GM23338 (cell line): Measurements from ENCODE around the gene PIGV. TPM values are rescaled to one million over a fixed set of nuclear protein-coding genes. Genes with fewer than 3 reads are reported as not detected.

ENCODE experiments used
- ATAC-seq: fragments of 200-7000 bp; cut with Tn5 transposase; 3 replicates; pipeline ENCODE4 v1.9.1; 2020
- DNase-seq: peaks from one replicate; pipeline ENCODE4 v3.0.0-alpha.2; 2015; ENCODE audit warnings: low spot score
- H2AFZ ChIP-seq: fragments of 200-600 bp; sonication (generic); 2 replicates; pipeline ENCODE4 v1.8.0; 2016; ENCODE audit warnings: antibody characterized with exemption, mild to moderate bottlenecking, moderate library complexity
- H3F3A ChIP-seq: fragments of 200-600 bp; sonication (generic); replicated peaks from 2 replicates; pipeline ENCODE4 v1.8.0; 2017; ENCODE audit warnings: antibody characterized with exemption, mixed run types, low read depth
- H3K27ac ChIP-seq: fragments of 200-600 bp; sonication (generic); 2 replicates; pipeline ENCODE4 v1.6.1; 2016; ENCODE audit warnings: low read depth
- H3K27me3 ChIP-seq: fragments of 200-600 bp; sonication (generic); 2 replicates; pipeline ENCODE4 v1.8.0; 2016; ENCODE audit warnings: mild to moderate bottlenecking, mixed run types, moderate library complexity; ENCODE audit not compliant: insufficient read depth
- H3K36me3 ChIP-seq: fragments of 200-600 bp; sonication (generic); 2 replicates; pipeline ENCODE4 v1.8.0; 2016; ENCODE audit warnings: mild to moderate bottlenecking; ENCODE audit not compliant: insufficient read depth
- H3K4me1 ChIP-seq: fragments of 200-600 bp; sonication (generic); 2 replicates; pipeline ENCODE4 v1.8.0; 2016; ENCODE audit warnings: mild to moderate bottlenecking, moderate library complexity; ENCODE audit not compliant: insufficient read depth
- H3K4me2 ChIP-seq: fragments of 200-600 bp; sonication (generic); 2 replicates; pipeline ENCODE4 v1.7.1; 2017; ENCODE audit warnings: mixed run types
- H3K4me3 ChIP-seq: fragments of 200-600 bp; sonication (generic); 2 replicates; pipeline ENCODE4 v1.6.1; 2016; ENCODE audit warnings: mixed run types
- H3K79me2 ChIP-seq: fragments of 200-600 bp; sonication (generic); replicated peaks from 2 replicates; pipeline ENCODE4 v1.8.0; 2017; ENCODE audit warnings: mild to moderate bottlenecking; ENCODE audit not compliant: insufficient read depth
- H3K9me2 ChIP-seq: fragments of 200-600 bp; sonication (generic); 2 replicates; pipeline ENCODE4 v1.8.0; 2017; ENCODE audit not compliant: insufficient read depth
- H4K20me1 ChIP-seq: fragments of 200-600 bp; sonication (generic); replicated peaks from 2 replicates; pipeline ENCODE4 v1.8.0; 2017; ENCODE audit warnings: mild to moderate bottlenecking; ENCODE audit not compliant: insufficient read depth
- H3K27ac Mint-ChIP-seq: 2 replicates; pipeline ENCODE4 v1.8.0; 2020; ENCODE audit warnings: inconsistent platforms, mild to moderate bottlenecking, moderate library complexity, mixed read lengths
- H3K27me3 Mint-ChIP-seq: 3 replicates; pipeline ENCODE4 v1.8.0; 2022; ENCODE audit warnings: low read depth, mild to moderate bottlenecking, moderate library complexity, mixed read lengths, inconsistent platforms; ENCODE audit not compliant: insufficient read depth, poor library complexity
- H3K36me3 Mint-ChIP-seq: 3 replicates; pipeline ENCODE4 v1.8.0; 2021; ENCODE audit warnings: low read depth, mild to moderate bottlenecking, inconsistent platforms, moderate library complexity, mixed read lengths
- H3K4me1 Mint-ChIP-seq: 3 replicates; pipeline ENCODE4 v1.8.0; 2020; ENCODE audit warnings: mild to moderate bottlenecking, inconsistent platforms, mixed read lengths
- H3K4me3 Mint-ChIP-seq: 3 replicates; pipeline ENCODE4 v1.8.0; 2021; ENCODE audit warnings: moderate library complexity, mild to moderate bottlenecking, inconsistent platforms, mixed read lengths
- H3K9me3 Mint-ChIP-seq: 3 replicates; pipeline ENCODE4 v1.8.0; 2020; ENCODE audit warnings: moderate library complexity, mild to moderate bottlenecking, inconsistent platforms, mixed read lengths
- CTCF ChIP-seq, 2 experiments: fragments of 200-600 bp in 1 of 2; sonication (generic) in 1 of 2; conservative IDR thresholded peaks; 2 replicates each; pipeline versions ENCODE4 v1.5.1 to v1.6.1; 2016 to 2017; ENCODE audit warnings: antibody characterized with exemption in 2 of 2, low read depth in 2 of 2, mild to moderate bottlenecking in 2 of 2, moderate library complexity in 1 of 2
- ETS1 ChIP-seq: IDR thresholded peaks from 2 replicates; pipeline ENCODE4 v1.6.1; 2016; ENCODE audit warnings: antibody characterized with exemption
- EZH2 ChIP-seq: fragments of 200-600 bp; sonication (generic); IDR thresholded peaks from one replicate; pipeline ENCODE4 v1.8.0; 2017; ENCODE audit warnings: antibody characterized with exemption, mild to moderate bottlenecking, low read depth; ENCODE audit not compliant: unreplicated experiment
- JUNB ChIP-seq: IDR thresholded peaks from one replicate; pipeline ENCODE4 v1.6.1; 2016; ENCODE audit warnings: antibody characterized with exemption; ENCODE audit not compliant: unreplicated experiment
- NANOG ChIP-seq: IDR thresholded peaks from 2 replicates; pipeline ENCODE4 v1.6.1; 2016; ENCODE audit warnings: antibody characterized with exemption, borderline replicate concordance
- POLR2AphosphoS5 ChIP-seq: IDR thresholded peaks from 2 replicates; pipeline ENCODE4 v1.6.1; 2016; ENCODE audit warnings: antibody characterized with exemption, low read depth
- REST ChIP-seq: IDR thresholded peaks from one replicate; pipeline ENCODE4 v1.6.1; 2018; ENCODE audit warnings: antibody characterized with exemption; ENCODE audit not compliant: unreplicated experiment
- STAT1 ChIP-seq: IDR thresholded peaks from one replicate; pipeline ENCODE4 v1.6.1; 2016; ENCODE audit warnings: antibody characterized with exemption; ENCODE audit not compliant: unreplicated experiment
- ZNF331 ChIP-seq: fragments of 250-450 bp; sonication (Bioruptor Pico); IDR thresholded peaks from 2 replicates; pipeline ENCODE4 v1.5.0; 2020; ENCODE audit warnings: low read depth, mild to moderate bottlenecking, moderate library complexity
- ZNF462 ChIP-seq: fragments of 250-450 bp; sonication (Bioruptor Pico); IDR thresholded peaks from 2 replicates; pipeline ENCODE4 v1.5.0; 2020; ENCODE audit warnings: mild to moderate bottlenecking, moderate library complexity
- polyA plus RNA-seq: library from polyadenylated mRNA; unstranded; fragments of >200 nt; fragmentation: Nextera tagmentation; extraction: Ambion mirVana; gene quantifications from 2 replicates; pipeline ENCODE4 v1.2.1, GENCODE V29; 2016
- total RNA-seq: library from RNA; depleted of rRNA; stranded (reverse); fragments of >200 nt; shearing (Covaris generic); gene quantifications from 2 replicates; pipeline ENCODE4 v1.2.3, GENCODE V29; 2014

The PIGV gene
- total and polyA plus RNA-seq, 2 experiments from 2014 or later = 4.5 to 12.6 TPM

GRCh38 chr1:26790551-26790953 is 2.8 kb downstream of the PIGV start:
- TF ChIP-seq ZNF331 (CRISPR knock-in tag) (no peak), CTCF (conservative IDR thresholded peaks at IDR 0.05; ENCODE audit: low read depth in 2 of 2) (no peak), ETS1 (no peak), JUNB (no peak), EZH2 (no peak), STAT1 (no peak), NANOG (no peak), REST (no peak)

GRCh38 chr1:26791148-26791547 is 3.4 kb downstream of the PIGV start:
- no peaks in the 10 kb centered on the region; the same call in 1 of the 3 replicates for H3K9me3 Mint-ChIP-seq
- ATAC-seq = no peak
- Histone ChIP-seq H3K79me2 (no peaks in the 10 kb centered on the region), H3K27me3 (no peaks in the 10 kb centered on the region), H3K9me2 (no peaks in the 10 kb centered on the region), H3K4me1 (peaks cover 19% of the 10 kb centered on the region), H3K4me2 (no peak overlapping the region), H3F3A (peaks cover 13% of the 10 kb centered on the region; the same call in 1 of the 2 replicates), H4K20me1 (peaks cover 4% of the 10 kb centered on the region), H2AFZ (no peak overlapping the region), H3K36me3 (no peaks in the 10 kb centered on the region), H3K4me3 (no peak overlapping the region), H3K27ac (no peak overlapping the region)
- H3K4me3 Mint-ChIP-seq = no peak overlapping the region
- H3K4me1 Mint-ChIP-seq = peaks cover 17% of the 10 kb centered on the region
- H3K27me3 Mint-ChIP-seq = peaks cover 10% of the 10 kb centered on the region
- no peak overlapping the region for H3K27ac Mint-ChIP-seq
- DNase-seq = no peak
- H3K36me3 Mint-ChIP-seq = peaks cover 11% of the 10 kb centered on the region; the same call in 2 of the 3 replicates
- TF ChIP-seq POLR2AphosphoS5 (no peak), STAT1 (no peak), ZNF462 (no peak)

More at GRCh38 chr1:26790551-26790953, 2.8 kb downstream of the PIGV start:
- DNase-seq (no peak), ATAC-seq (no peak)
- no peaks in the 10 kb centered on the region for H3K9me2 ChIP-seq
- no peak overlapping the region for H3K4me3 ChIP-seq
- H3K4me2 ChIP-seq = no peak overlapping the region
- peaks cover 23% of the 10 kb centered on the region for H3K4me1 Mint-ChIP-seq
- H3K27ac Mint-ChIP-seq = no peak overlapping the region
- peaks cover 13% of the 10 kb centered on the region; the same call in 1 of the 2 replicates for H3F3A ChIP-seq
- H3K36me3 Mint-ChIP-seq = peaks cover 11% of the 10 kb centered on the region; the same call in 2 of the 3 replicates
- no peaks in the 10 kb centered on the region for H3K79me2 ChIP-seq
- H2AFZ ChIP-seq = no peak overlapping the region
- H3K4me3 Mint-ChIP-seq = no peak overlapping the region
- no peaks in the 10 kb centered on the region for H3K36me3 ChIP-seq
- no peak overlapping the region for H3K27ac ChIP-seq
- H3K9me3 Mint-ChIP-seq = no peaks in the 10 kb centered on the region; the same call in 1 of the 3 replicates
- peaks cover 13% of the 10 kb centered on the region for H3K27me3 Mint-ChIP-seq
- no peaks in the 10 kb centered on the region for H3K27me3 ChIP-seq
- peaks cover 4% of the 10 kb centered on the region for H4K20me1 ChIP-seq
- peaks cover 25% of the 10 kb centered on the region for H3K4me1 ChIP-seq
